Measurements from ENCODE around the gene ABLIM1.

DNA sequence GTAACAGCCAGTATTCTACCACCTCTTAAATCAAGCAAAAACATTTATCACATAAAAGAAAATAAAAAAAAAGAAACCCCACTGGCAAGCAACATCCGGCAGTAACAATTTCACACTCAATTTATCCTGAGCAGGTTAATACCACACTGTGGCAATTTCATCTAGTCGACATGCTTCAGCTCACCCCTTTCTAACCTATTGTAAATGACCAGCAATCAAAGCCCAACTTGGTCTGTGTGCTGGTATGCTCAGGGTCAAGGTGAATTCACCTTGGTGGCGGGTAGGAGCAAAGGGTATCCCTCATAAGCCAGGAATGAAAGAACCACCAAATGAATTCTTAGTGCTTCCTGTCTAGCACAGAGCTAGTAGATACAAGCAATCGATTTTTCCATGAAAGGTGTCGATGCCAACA is 144.7 kb downstream of the ABLIM1 start:
- TF ChIP-seq GATA2 (IDR thresholded peaks at IDR 0.05; ENCODE audit: low read depth, low read length) (no peak), GATA3 (IDR thresholded peaks at IDR 0.05; ENCODE audit: low read depth, low read length) (no peak)
